ENCODE results near the gene ASTN2.
A peak's percentile ranks its signal among the peaks of the same experiment; 100 is the strongest.
"Not testable (repeated sequence)": the region's sequence is repeated elsewhere in the genome, so short reads cannot be mapped to it uniquely, and the experiment has no call there.

The ASTN2 gene

GRCh38 chr9:116713271-116713670, 701.6 kb downstream of the ASTN2 start:
- DNase-seq = no peak

GRCh38 chr9:116712781-116713180, 702.1 kb downstream of the ASTN2 start:
- DNase-seq = no peak

GRCh38 chr9:116706310-116707290, 708.3 kb downstream of the ASTN2 start:
- DNase-seq = no peak

GRCh38 chr9:116705531-116705930, 709.3 kb downstream of the ASTN2 start:
- no peak for DNase-seq

- DNase-seq = no peak
Measured at GRCh38 chr9:116704470-116704869, 710.4 kb downstream of the ASTN2 start.

- no peak for DNase-seq
Measured at GRCh38 chr9:116703634-116704033, 711.2 kb downstream of the ASTN2 start.

- DNase-seq = no peak
Measured at GRCh38 chr9:116701940-116702642, 712.8 kb downstream of the ASTN2 start.

- DNase-seq = no peak
Measured at GRCh38 chr9:116700882-116701865, 713.7 kb downstream of the ASTN2 start.

GRCh38 chr9:116700279-116700678, 714.6 kb downstream of the ASTN2 start:
- no peak for DNase-seq

- no peak for DNase-seq
Measured at GRCh38 chr9:116697887-116698286, 717.0 kb downstream of the ASTN2 start.

GRCh38 chr9:116697362-116697761, 717.5 kb downstream of the ASTN2 start:
- no peak for DNase-seq

- DNase-seq = no peak
Measured at GRCh38 chr9:116695438-116695837, 719.4 kb downstream of the ASTN2 start.

GRCh38 chr9:116694785-116695291, 720.0 kb downstream of the ASTN2 start:
- DNase-seq = no peak

GRCh38 chr9:116693233-116693731, 721.6 kb downstream of the ASTN2 start:
- DNase-seq = no peak

GRCh38 chr9:116692616-116693015, 722.2 kb downstream of the ASTN2 start:
- DNase-seq = no peak

GRCh38 chr9:116691607-116692006, 723.2 kb downstream of the ASTN2 start:
- DNase-seq = no peak

GRCh38 chr9:116690805-116691204, 724.1 kb downstream of the ASTN2 start:
- not testable (repeated sequence) for DNase-seq

- DNase-seq = no peak
Measured at GRCh38 chr9:116689486-116690032, 725.3 kb downstream of the ASTN2 start.

GRCh38 chr9:116688806-116689485, 725.9 kb downstream of the ASTN2 start:
- DNase-seq = no peak

GRCh38 chr9:116687754-116688135, 727.1 kb downstream of the ASTN2 start:
- peak in 1 of 2 experiments; percentile 5 for DNase-seq

GRCh38 chr9:116687074-116687753, 727.6 kb downstream of the ASTN2 start, which contains the start of gene TRIM32:
Gene TRIM32, plus strand, starts transcription at chr9:116687305. Its CDS starts 10,438 bp downstream, at chr9:116697743.
- peak; percentile 90 to 97 for DNase-seq

Data from stimulated activated CD4-positive, alpha-beta T cell treated with anti-CD3 and anti-CD28 coated beads, Interleukin-4, amount 100 ng/mL, for 4 hours (primary cell).